ENCODE data around the gene NR0B1. TPM values are rescaled to one million over a fixed set of nuclear protein-coding genes. Genes with fewer than 3 reads are reported as not detected.

Gene NR0B1
- total RNA-seq, 1 donor from 2014 or later: not detected

- DNase-seq: no peak
Measured at GRCh38 chrX:30270639-30271038, 38.6 kb downstream of the NR0B1 start.

DNA sequence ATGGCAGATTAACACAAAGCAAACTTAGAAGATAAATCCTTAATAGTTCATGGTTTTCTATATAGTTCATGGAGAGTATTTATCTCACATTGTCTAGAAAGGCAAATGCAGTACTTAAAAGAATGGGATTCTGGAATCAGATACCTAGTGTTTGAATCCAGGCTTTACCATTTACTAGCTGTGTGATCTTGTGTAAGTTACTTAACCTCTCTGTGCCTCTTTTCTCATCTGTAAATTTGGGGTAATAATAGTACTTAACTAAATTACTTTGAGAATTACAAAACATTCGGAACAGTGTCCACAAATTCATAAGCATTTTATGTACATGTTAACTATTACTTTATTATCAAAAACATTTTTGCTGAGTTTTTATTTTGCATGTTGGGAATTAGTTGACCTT, 46.4 kb downstream of the NR0B1 start:
- no peak for DNase-seq

DNA sequence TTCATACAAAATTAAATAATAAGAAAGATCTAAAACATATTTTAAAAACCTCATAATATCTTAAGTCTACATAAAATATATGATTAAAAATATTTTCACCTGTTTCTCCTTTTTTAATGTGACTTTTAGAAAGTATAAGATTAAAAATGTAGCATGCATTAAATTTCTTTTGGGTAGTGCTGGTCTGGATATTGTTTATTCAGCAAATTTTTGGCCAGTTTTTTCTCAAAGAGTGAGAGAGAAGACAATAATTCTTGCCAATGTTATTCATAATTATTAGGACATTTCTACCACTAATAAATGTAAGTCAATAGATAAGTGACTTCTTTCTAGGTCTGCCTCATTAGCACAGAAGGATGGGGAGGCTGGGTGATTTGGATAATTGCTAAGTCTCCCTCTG, 48.2 kb downstream of the NR0B1 start:
- DNase-seq: no peak

- DNase-seq: no peak
Measured at GRCh38 chrX:30259927-30260326, 49.3 kb downstream of the NR0B1 start.

Other genes with a start within 250 kb of the NR0B1 start
- not detected in 2 replicates for gene MAGEB2, start 93.8 kb downstream of the NR0B1 start, total RNA-seq
- gene MAGEB3, start 78.7 kb downstream of the NR0B1 start, total RNA-seq: not detected in 2 replicates
- gene MAGEB4, start 67.4 kb downstream of the NR0B1 start, total RNA-seq: not detected in 2 replicates
- not detected in 2 replicates for gene MAGEB1, start 62.2 kb downstream of the NR0B1 start, total RNA-seq

All from dermis blood vessel endothelial cell (primary cell).